CD4-positive, alpha-beta T cell treated with Interleukin-17A for 4 hours (primary cell): ENCODE results near the gene CDKN2A.
"Not testable (repeated sequence)": the region's sequence is repeated elsewhere in the genome, so short reads cannot be mapped to it uniquely, and the experiment has no call there.

Experiments used
- DNase-seq: peaks from one replicate; pipeline ENCODE4 v3.0.0-alpha.2; 2020; ENCODE audit warnings: mixed read lengths

CDKN2A gene

DNA sequence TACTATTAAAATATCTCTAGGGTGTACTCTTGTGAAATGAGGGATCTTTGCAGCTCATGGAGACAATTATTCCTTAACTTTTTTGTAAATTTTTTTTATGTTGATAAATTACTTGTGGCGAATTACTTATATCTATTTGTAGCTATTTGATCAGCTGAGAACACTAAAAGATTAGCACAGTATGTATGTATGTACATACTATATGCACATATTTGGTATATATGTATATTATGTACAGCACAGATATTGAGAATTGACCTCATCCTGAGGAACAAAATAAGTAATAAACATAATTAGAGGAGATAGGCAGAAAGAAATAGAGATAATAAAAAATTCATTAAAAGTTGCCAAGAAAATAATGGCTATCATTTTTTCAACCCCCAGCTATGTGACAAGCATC, 11.8 kb downstream of the CDKN2A start:
- no peak for DNase-seq

DNA sequence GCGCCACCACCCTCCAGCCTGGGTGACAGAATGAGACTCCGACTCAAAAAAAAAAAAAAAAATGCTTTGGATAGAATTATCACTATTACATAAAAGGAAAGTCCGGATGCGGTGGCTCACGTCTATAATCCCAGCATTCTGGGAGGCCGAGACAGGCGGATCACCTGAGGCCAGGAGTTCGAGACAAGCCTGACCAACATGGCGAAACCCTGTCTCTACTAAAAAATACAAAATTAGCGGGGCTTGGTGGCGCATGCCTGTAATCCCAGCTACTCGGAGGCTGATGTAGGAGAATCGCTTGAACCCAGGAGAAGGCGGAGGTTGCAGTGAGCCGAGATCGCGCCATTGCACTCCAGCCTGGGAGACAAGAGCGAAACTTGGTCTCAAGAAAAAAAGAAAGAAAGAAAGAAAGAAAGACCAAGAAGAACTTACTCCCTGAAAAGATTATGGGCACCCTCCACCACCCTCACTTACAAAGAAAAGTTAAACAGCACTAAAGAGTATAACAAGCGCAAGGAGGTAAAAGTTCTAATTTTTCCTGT, 17.8 kb downstream of the CDKN2A start:
- no peak for DNase-seq

DNA sequence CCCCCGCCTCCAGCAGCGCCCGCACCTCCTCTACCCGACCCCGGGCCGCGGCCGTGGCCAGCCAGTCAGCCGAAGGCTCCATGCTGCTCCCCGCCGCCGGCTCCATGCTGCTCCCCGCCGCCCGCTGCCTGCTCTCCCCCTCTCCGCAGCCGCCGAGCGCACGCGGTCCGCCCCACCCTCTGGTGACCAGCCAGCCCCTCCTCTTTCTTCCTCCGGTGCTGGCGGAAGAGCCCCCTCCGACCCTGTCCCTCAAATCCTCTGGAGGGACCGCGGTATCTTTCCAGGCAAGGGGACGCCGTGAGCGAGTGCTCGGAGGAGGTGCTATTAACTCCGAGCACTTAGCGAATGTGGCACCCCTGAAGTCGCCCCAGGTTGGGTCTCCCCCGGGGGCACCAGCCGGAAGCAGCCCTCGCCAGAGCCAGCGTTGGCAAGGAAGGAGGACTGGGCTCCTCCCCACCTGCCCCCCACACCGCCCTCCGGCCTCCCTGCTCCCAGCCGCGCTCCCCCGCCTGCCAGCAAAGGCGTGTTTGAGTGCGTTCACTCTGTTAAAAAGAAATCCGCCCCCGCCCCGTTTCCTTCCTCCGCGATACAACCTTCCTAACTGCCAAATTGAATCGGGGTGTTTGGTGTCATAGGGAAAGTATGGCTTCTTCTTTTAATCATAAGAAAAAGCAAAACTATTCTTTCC, 19.3 kb downstream of the CDKN2A start:
- DNase-seq, result peak; percentile 50

DNA sequence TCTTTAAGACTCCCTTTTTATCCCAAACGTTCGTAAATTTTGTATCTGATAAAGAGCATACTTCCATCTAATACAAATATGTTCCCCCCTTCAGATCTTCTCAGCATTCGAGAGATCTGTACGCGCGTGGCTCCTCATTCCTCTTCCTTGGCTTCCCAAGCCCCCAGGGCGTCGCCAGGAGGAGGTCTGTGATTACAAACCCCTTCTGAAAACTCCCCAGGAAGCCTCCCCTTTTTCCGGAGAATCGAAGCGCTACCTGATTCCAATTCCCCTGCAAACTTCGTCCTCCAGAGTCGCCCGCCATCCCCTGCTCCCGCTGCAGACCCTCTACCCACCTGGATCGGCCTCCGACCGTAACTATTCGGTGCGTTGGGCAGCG, 19.9 kb downstream of the CDKN2A start:
- no peak for DNase-seq

DNA sequence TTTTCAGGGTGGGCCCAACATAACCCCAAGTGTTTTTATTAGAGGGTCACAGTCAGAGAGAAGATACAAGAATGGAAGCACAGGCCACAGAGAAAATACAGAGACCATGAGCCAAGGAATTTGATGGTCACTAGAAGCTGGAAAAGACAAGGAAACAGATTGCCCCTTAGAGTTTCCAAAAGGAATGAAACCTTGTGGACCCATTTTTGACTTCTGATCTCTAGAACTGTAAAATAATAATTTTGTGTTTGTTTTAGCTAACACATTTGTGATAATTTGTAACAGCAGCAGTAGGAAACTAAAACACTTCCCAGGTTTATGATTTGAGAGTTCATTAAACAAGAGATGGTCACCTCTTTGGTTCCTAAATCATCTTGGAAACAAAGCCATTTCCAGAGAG, 21.8 kb downstream of the CDKN2A start:
- DNase-seq, result no peak

DNA sequence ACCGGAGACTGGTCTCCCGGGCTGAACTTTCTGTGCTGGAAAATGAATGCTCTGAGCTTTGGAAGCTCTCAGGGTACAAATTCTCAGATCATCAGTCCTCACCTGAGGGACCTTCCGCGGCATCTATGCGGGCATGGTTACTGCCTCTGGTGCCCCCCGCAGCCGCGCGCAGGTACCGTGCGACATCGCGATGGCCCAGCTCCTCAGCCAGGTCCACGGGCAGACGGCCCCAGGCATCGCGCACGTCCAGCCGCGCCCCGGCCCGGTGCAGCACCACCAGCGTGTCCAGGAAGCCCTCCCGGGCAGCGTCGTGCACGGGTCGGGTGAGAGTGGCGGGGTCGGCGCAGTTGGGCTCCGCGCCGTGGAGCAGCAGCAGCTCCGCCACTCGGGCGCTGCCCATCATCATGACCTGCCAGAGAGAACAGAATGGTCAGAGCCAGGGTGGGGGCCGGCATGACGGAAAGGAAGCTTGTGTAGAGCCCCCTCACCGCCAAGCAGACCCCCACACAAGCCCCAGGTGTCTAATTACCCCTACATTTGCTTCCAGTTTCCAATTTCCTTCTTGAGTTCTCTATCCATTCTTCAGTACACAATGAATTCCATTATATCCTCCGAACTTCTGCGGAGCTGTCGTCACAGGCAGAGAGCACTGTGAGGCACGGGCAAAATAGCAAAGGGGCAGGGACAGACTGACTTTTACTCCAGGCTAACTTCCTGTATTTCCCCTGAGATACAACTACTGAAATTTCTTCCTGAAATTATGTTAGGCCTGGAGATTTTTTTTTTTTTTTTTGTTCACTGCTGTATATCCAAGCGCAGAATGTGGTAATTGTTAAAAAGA, 23.2 kb downstream of the CDKN2A start:
- no peak for DNase-seq

DNA sequence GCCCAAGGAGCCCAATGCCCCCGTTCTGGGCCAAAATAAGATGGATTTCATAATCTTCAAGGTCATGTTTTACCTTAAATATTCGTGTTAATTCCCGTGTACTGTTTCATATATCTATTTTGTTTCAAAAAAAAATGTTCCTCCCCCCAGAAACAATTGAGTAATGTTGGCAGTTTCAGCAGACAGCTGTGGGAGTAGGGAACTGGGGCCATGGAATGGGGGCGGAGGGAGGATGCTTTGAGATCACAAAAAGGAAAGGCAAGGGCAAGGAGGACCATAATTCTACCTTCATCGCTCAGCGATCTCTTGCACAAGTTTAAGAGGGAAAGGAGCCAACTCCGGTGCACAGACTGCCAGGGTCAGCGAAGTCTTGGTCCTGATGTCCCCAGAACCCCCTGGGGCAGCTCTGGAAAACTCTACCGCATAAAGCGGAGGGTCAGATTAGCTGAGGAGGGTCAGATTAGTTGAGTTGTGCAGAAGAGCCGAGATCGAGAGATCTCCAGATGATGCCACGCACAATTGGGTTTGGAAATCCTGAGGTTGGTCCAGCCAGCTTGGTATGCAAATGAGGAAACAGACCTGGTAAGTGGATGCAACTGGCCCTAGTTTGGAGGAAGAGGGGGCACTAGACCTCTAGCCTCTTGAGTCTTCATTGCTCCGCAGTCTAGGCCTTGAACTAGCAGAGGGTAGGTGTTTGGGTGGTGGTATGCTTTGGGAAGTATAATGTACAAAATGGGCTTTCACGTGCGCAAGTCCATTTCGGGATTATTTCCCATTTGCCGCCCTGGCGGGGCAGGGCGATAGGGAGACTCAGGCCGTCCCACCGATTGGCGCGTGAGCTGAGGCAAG, 24.0 kb downstream of the CDKN2A start:
- no peak for DNase-seq

DNA sequence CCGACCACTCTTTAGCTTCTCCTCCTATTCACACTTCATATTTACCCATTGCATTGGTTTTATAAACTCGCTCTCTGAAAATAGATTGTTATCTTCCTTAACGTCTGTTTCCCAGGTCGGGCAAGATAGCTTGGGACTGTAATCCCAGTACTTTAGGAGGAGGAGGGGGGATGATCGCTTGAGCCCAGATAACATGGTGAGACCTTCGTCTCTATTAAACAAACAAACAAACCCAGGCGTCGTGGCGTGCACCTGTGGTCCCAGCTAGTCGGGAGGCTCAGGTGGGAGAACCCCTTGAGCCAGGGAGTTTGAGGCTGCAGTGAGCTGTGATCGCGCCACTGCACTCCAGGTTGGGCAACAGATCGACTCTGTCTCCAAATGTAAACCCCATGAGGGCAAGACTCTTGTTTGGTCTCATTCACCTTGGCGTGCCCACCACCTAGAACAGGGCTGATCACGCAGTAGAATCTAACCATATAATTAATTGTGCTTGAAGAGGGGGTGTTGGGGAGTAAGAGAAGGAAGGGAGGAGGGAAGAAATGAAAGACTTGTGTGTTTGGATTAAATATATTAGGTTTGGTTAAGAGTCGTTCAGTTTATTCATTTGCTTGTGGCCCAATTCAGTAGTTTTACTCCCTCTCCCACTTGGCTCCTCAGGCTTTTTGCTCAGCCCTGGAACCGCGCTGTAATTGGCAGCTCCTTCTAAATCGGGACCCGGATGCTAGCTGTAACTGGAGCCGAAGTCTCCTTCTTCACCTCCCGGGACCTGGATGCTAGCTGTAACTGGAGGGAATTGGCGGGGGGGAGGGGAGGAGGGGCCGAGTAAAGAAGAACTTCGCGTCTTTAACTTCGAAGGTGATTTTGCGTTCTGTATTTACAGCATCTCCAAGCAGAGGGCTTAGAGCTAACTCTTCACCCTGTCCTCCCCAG, 24.9 kb downstream of the CDKN2A start:
- no peak for DNase-seq

DNA sequence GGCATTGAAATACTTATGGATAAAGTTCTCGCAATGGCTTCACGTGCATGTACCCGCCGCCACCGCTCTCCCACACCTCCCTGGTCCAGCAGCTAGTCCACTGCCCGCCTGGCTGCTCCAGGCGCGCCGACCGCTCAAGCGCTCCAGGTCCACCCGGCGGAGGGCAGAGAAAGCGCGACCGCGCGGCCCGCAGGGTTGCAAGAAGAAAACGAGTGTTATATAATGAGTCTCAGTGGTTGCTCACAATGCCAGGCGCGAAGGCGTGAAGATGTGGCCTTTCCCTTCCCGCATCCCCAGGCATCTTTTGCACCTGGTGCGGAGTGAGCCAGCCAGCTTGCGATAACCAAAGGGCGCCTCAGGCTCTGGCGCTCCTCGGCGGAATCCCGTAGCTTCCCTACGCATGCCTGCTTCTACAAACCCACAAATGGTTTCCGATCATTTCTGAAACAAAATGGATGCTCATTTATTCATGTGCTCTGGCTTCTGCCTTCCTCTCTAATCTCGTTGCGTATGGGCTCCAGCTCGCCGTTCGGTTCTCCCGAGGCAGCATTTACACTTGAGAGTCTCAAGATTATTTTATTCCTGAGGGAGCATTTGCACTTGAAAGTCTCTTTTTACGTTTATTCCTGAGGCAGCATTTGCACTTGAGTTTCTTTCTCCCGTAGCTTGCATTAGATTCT, 25.7 kb downstream of the CDKN2A start:
- DNase-seq, result no peak

DNA sequence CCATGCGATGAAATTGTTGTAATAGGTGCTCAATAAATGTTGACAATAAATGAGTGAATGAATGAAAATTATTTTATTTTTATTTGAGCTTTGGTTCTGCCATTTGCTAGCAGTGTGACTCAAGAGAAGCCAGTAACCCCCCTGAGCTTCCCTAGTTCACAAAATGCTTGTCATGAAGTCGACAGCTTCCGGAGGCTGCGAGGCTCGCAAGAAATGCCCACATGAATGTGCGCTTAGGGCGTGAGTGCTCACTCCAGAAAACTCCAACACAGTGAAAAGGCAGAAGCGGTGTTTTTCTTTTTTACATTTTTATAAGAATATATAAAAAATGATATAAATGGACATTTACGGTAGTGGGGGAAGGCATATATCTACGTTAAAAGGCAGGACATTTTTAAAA, 26.5 kb downstream of the CDKN2A start:
- no peak for DNase-seq

DNA sequence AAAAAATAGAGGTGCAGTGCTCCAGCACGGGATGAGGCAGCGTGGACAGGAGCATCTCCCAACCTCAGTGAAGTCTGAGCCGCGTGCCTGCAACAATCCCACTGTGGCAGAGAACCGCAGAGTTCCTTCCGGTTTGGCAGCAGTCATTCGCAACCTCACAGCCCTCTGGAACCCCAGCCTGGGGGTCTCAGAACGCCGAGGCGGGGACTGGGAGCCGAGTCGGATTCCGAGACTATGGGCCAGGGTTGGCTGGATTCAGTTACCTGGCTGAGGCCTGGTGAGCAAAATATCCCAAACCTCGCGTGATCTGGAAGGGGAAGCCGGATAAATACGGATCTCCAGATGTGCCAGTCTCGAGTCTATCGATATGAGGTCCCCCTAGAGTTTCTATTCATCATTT, 27.0 kb downstream of the CDKN2A start:
- no peak for DNase-seq

DNA sequence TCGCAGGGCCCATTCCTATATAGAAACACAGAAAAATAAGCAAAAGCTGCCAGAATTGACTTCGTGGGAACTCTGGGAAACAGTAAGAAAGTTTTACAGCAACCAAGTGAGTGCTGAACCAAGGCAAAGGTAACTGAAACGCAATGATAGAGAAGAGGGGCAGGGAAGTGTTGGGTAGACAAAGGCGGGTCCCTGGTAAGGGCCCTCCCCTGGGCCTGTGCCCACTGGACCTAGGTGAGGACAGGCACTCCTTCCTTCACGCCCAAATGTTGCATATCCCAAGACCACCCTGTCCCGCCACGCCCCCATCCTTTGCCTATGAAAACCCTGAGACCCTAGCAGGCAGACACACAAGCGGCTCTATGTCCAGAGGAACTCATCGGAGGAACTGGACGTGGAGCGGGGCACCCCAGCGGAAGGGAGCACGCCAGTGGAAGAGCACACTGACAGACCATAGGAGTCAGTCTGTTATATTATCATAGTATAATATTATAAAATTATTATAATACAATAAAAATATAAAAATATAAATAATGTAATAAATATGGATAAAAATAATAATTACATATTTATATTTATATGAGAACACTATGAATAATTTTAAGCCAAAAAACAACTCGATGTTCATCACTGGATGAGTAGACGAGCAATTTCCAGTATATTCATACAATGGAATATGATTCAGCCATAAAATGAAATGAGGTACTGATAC, 27.9 kb downstream of the CDKN2A start:
- DNase-seq, result no peak

DNA sequence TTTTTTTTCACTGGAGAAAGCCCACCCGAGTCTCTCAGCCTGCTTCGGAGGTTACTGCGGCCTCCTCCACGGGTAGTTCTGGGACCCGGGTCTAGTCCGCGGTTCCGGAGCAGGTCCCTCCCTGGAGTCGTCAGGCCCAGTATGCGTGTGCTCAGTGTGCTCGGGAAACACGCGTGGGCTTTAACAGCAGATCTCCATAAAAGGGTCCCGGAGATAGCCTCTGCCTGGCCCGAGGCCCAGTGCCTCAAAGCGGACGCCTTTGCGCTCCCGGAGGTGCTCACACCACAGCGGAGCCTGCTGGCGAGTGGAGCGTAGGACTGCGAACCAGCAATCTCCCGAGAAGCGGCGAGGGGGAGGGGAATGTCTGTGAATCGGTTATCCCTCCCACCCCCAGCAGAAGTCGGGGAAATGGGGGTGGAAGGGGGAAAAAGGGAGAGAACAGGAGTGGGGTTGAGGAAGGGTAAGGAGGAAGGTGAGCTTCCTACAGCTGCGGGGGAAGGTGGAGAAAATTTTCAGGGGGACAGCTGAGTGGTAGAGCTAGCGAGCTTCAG, 28.7 kb downstream of the CDKN2A start:
- DNase-seq, result peak; percentile 35

DNA sequence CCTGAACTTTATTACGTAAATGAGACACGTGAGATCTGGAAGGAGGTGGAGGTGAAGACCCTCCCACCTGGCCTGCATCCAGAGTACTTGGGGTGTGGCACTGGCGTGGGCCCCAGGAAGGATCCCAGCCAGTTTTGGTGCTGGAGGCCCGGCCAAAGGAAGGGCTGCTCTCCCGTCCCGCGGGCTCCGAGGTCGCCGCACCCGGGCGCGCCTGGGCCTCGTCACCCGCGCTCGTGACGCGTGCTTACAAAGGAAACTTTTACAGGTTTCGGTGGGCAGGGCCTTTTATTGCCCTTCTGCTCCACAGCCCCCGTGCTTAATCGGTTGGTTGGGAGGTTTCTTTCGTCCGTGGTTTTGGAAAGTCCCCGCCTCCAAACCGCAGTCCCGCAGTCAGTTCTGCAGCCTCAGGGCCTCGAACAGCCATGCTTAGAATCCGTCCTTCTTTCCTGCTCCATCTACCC, 29.2 kb downstream of the CDKN2A start:
- DNase-seq, result peak; percentile 31

DNA sequence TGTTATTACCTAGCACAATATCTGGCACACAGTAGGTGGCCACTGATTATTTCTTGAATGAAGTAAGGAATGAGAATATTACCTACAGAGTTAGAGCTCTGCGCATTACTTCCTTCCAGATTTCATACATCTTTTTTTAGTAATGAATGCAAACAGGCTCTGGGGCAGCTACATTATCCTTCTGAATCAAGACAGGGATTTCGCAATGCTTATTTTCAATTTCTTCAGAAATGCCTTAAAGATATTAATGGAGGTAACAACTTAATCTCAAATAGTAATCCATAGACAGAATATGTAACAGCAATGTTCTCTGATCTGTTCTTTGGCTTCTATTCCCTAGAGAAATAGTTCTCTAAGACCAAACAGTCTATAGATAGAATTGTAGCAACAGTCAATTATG, 32.6 kb downstream of the CDKN2A start:
- no peak for DNase-seq

DNA sequence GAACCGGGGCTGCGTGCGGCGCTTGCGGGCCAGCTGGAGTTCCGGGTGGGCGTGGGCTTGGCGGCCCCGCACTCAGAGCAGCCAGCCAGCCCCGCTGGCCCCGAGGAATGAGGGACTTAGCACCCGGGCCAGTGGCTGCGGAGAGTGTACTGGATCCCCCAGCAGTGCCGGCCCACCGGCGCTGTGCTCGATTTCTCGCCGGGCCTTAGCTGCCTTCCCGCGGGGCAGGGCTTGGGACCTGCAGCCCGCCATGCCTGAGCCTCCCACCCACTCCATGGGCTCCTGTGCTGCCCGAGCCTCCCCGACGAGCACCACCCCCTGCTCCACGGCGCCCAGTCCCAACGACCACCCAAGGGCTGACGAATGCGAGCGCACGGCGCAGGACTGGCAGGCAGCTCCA, 34.9 kb downstream of the CDKN2A start:
- DNase-seq, result not testable (repeated sequence)

DNA sequence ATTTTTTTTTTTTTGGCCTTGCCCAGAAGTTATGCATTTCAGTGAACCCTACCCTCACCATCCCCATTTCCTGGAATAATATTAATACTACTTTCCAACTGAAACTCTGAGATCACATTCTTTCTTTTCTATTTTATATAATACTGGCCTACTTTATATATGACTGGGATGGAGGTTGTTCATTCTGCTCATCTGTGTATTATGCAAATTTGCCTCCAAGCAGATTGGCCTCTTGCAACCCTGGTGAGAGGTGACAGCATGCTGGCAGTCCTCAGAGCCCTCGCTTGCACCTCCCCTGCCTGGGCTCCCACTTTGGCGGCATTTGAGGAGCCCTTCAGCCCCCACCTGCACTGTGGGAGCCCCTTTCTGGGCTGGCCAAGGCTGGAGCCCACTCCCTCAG, 35.4 kb downstream of the CDKN2A start:
- no peak for DNase-seq

DNA sequence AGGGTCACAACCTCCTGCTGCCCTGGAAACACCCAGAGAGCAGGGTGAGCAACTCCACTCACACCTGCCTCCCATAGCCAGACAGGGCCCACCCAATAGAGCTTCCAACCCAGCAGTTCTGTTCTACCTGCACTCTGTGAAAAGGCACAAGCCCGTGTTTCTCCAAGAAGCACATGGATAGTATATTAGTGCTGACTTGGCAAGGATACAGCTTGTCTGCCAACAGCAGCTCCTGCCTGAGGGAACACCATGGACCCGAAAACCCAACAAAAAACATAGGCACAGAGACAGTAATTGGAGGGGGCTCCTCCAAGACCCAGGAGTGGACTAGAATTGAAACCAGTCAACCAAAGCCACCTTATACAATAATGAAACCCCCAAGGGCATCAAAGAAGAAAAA, 48.6 kb downstream of the CDKN2A start:
- DNase-seq, result no peak

DNA sequence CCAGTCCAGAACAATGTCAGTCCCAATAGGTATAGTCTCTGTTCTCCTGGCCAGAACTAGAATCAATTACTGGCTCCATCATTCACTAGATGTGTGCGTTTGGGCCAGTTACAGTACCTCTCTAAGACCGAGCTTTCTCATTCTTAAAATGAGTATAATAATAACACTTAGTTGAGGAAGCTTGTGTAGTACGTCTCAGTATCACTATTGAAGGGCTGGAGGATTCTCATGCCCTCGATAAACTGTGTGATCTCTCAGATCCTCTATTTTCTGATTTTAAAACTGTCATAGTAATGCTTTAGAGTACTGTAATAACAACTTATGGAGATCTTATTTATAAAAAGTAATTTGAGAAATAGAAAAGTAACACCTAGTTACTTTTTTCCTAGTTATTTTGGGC, 50.7 kb downstream of the CDKN2A start:
- DNase-seq, result no peak

DNA sequence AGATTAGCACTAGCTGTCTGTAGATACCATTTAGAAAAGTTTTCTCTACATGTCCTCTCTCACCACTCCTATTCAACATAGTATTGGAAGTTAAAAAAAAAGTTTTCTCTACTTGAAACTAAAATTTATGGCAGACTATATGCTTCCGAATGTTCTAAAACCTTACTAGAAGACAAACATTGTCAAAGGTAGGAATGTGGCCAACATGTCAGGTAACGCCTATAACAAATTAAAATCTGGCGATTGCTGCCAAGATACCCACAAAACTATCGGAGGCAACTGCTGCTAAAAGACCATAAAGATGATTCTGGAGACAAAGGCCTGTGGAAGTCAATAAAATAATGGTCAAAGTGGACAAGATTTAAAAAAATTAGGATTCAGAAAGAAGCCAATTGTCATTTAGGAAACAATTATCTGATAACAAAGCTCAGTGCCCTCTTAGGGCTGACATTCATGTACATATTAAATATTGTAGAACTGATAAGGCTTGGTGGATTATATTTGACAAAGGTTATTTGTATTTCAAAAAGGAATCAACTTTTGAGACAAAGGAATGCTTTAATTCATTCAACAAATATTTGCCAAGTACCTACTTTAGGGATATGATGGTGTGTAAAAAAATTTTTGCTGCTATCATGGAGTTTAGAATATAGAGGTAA, 52.7 kb downstream of the CDKN2A start:
- no peak for DNase-seq
